ENCODE results near the gene CSRNP2.

DNA sequence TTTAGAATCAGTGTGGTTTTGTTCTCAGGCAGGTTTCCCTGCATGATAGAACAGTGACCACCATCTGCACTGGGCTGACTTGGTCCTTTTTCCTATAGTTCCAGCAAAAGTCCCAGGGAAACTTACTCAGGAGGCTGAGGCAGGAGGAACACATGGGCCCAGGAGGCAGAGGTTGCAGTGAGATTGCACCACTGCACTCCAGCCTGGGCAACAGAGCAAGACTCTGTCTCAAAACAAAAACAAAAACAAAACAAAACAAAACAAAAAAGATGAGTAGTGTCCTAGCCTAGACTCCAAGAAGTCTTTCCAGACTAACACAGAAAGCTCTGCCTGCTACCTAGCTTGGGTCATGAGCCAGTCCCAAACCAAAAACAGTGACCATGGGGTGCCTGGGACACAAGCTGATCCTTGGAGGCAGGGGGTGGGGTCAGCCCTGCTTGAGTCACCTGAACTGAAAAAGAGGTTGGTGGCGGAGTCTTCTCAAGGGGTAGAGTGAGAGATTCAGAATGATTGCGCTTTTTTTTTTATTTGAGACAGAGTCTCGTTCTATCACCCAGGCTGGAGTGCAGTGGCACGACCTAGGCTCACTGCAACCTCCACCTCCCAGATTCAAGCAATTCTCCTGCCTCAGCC is 49.8 kb downstream of the CSRNP2 start:
- no peak for TF ChIP-seq POLR2AphosphoS5 (IDR thresholded peaks at IDR 0.05)
- TF ChIP-seq, protein P1, sequence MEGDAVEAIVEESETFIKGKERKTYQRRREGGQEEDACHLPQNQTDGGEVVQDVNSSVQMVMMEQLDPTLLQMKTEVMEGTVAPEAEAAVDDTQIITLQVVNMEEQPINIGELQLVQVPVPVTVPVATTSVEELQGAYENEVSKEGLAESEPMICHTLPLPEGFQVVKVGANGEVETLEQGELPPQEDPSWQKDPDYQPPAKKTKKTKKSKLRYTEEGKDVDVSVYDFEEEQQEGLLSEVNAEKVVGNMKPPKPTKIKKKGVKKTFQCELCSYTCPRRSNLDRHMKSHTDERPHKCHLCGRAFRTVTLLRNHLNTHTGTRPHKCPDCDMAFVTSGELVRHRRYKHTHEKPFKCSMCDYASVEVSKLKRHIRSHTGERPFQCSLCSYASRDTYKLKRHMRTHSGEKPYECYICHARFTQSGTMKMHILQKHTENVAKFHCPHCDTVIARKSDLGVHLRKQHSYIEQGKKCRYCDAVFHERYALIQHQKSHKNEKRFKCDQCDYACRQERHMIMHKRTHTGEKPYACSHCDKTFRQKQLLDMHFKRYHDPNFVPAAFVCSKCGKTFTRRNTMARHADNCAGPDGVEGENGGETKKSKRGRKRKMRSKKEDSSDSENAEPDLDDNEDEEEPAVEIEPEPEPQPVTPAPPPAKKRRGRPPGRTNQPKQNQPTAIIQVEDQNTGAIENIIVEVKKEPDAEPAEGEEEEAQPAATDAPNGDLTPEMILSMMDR (IDR thresholded peaks at IDR 0.05), result no peak
- TF ChIP-seq EP300 (IDR thresholded peaks at IDR 0.05), result no peak
- TF ChIP-seq POLR2A (IDR thresholded peaks at IDR 0.05), result no peak
